Loucy (cell line): ENCODE results near the gene FBLN2.

Experiments used
- EZH2phosphoT487 ChIP-seq: fragments of 200-600 bp; IDR thresholded peaks from 2 replicates; pipeline ENCODE4 v1.6.1; 2018; ENCODE audit warnings: antibody characterized with exemption, mild to moderate bottlenecking, moderate library complexity, borderline replicate concordance
- TF ChIP-seq, protein P1 (sequence below): fragments of 200-600 bp; sonication (generic); conservative IDR thresholded peaks from 2 replicates; pipeline ENCODE4 v1.5.1; 2014; ENCODE audit warnings: mild to moderate bottlenecking, antibody characterized with exemption, low read length

DNA sequence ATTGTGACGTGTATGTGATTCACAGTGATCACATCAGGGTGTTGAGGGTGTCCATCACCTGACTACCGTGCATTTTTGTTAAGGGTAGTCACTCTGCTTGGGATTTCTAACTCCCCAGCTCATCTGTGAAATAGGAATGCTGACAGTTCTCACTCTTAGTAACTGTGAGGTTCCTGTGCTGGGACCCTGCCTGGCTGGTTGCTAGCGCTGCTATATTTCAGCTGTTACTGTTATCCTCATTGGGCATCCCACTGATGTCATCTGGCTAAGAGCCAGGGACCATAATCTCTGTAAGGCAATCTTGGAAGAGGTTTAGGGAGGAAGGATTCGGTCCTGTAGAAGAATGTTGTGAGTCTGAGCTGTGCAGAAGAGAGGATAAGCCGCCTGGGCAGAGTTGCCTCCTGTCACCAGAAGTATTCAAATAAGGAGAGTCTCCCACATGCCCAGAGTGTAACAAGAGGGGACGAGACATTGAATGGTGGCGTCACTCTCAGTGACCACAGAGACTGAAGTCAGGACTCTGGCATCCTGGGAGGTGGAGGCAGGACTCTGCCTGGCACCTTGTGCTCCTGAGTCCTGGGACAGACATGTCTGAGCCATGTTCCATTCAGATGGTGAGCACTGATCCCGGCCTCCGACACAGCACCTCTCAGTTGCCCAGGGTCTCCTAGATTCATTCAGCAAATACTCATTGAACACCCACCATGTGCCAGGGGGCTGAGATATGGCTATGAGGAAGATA, 52.2 kb downstream of the FBLN2 start:
- TF ChIP-seq, protein P1, sequence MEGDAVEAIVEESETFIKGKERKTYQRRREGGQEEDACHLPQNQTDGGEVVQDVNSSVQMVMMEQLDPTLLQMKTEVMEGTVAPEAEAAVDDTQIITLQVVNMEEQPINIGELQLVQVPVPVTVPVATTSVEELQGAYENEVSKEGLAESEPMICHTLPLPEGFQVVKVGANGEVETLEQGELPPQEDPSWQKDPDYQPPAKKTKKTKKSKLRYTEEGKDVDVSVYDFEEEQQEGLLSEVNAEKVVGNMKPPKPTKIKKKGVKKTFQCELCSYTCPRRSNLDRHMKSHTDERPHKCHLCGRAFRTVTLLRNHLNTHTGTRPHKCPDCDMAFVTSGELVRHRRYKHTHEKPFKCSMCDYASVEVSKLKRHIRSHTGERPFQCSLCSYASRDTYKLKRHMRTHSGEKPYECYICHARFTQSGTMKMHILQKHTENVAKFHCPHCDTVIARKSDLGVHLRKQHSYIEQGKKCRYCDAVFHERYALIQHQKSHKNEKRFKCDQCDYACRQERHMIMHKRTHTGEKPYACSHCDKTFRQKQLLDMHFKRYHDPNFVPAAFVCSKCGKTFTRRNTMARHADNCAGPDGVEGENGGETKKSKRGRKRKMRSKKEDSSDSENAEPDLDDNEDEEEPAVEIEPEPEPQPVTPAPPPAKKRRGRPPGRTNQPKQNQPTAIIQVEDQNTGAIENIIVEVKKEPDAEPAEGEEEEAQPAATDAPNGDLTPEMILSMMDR = no peak
- TF ChIP-seq EZH2phosphoT487 = no peak
